ENCODE data around the gene HTR4.

HTR4 gene

DNA sequence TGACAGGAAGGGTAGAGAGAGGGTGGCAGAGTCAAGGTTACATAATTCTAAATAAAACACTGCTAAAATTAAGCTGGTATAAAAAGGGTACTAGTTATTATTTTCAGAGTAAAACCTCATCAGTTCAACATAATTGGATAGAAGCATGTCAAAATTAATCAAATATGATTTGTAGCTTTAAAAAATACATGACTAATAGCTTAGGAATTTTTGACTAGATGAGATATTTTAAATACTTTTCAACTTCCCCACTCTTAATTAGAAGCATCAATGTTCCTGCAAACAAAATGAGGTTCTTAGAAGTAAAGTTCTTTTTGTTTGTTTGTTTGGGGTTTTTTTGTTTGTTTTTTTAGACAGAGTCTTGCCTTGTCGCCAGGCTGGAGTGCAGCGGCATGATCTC, 29.1 kb downstream of the HTR4 start:
- peaks cover 12% of the 10 kb centered on the region for H3K27me3 ChIP-seq (ENCODE audit: control insufficient read depth, insufficient read depth, low read length)
- no peaks in the 10 kb centered on the region for H3K9me3 ChIP-seq (ENCODE audit: control insufficient read depth, low read length)
- no peaks in the 10 kb centered on the region for H3K36me3 ChIP-seq (ENCODE audit: control insufficient read depth, insufficient read depth, low read length)
- H3K9ac ChIP-seq (ENCODE audit: low read length): no peak overlapping the region
- no peaks in the 10 kb centered on the region for H3K4me1 ChIP-seq (ENCODE audit: control insufficient read depth, insufficient read depth, low read length)
- no peak overlapping the region for H3K4me3 ChIP-seq (ENCODE audit: low read length)

DNA sequence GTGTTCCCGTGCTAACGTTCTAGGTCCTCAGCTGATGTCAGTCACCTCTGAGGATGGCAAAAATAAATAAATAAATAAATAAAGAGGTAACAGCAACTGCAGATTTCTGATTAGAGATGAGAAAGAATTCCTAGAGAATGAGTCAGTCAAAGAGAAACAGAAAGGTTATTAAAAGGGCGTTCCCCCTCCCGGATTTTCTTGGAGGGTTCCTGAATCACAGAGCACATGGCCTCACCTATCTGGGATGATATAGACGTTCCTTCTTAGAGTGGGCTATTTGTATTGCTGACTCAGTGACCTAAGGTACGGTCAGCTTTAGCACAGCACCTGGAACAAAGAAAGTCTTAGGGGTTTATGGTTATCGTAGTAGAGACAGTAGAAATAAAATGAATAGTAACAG, 30.6 kb downstream of the HTR4 start:
- no peak overlapping the region for H3K4me3 ChIP-seq (ENCODE audit: low read length)
- no peak overlapping the region for H3K9ac ChIP-seq (ENCODE audit: low read length)
- H3K27me3 ChIP-seq (ENCODE audit: control insufficient read depth, insufficient read depth, low read length): peaks cover 9% of the 10 kb centered on the region
- no peaks in the 10 kb centered on the region for H3K4me1 ChIP-seq (ENCODE audit: control insufficient read depth, insufficient read depth, low read length)
- H3K36me3 ChIP-seq (ENCODE audit: control insufficient read depth, insufficient read depth, low read length): no peaks in the 10 kb centered on the region
- no peaks in the 10 kb centered on the region for H3K9me3 ChIP-seq (ENCODE audit: control insufficient read depth, low read length)

DNA sequence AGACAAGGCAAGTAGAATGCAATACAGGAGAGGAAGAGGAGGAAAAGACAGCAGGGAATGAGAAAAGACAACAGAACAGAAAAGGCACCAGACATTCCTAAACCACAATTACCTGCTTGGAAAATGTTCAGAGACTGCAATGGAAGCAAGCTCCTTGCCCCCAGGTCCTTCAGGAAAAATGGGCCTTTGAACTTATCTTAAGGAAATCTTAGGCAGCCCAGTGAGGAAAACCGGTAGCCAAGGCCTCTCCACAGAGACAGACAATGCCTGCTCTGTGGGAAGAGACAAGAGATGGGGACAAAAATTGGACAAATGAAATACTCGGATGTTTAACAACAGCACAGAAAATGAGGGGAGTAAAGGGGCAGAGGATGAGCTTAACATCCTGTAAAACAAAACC, 31.2 kb downstream of the HTR4 start:
- no peaks in the 10 kb centered on the region for H3K4me1 ChIP-seq (ENCODE audit: control insufficient read depth, insufficient read depth, low read length)
- no peaks in the 10 kb centered on the region for H3K36me3 ChIP-seq (ENCODE audit: control insufficient read depth, insufficient read depth, low read length)
- H3K9ac ChIP-seq (ENCODE audit: low read length): no peak overlapping the region
- H3K27me3 ChIP-seq (ENCODE audit: control insufficient read depth, insufficient read depth, low read length): peaks cover 9% of the 10 kb centered on the region
- H3K4me3 ChIP-seq (ENCODE audit: low read length): no peak overlapping the region
- no peaks in the 10 kb centered on the region for H3K9me3 ChIP-seq (ENCODE audit: control insufficient read depth, low read length)

DNA sequence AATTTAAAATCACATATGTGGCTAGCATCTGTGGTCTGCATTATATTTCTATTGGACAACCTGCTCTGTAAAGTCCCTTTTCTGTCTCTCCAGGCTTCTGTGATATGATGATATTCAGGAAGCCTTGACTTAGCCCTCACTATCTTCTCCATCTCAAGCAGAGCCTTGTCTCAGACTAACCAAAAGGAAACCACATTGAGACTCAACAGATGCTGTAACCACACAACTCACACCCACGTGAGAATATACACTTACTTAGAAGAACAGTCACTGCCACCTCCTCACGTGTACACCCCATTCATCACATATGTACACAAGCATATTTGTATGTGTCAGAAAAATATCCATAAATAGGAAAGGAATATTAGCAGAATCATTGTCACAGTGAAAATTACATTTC, 33.6 kb downstream of the HTR4 start:
- no peak overlapping the region for H3K9ac ChIP-seq (ENCODE audit: low read length)
- H3K4me3 ChIP-seq (ENCODE audit: low read length): no peak overlapping the region
- no peaks in the 10 kb centered on the region for H3K9me3 ChIP-seq (ENCODE audit: control insufficient read depth, low read length)
- no peaks in the 10 kb centered on the region for H3K4me1 ChIP-seq (ENCODE audit: control insufficient read depth, insufficient read depth, low read length)
- no peaks in the 10 kb centered on the region for H3K36me3 ChIP-seq (ENCODE audit: control insufficient read depth, insufficient read depth, low read length)
- peaks cover 9% of the 10 kb centered on the region for H3K27me3 ChIP-seq (ENCODE audit: control insufficient read depth, insufficient read depth, low read length)

DNA sequence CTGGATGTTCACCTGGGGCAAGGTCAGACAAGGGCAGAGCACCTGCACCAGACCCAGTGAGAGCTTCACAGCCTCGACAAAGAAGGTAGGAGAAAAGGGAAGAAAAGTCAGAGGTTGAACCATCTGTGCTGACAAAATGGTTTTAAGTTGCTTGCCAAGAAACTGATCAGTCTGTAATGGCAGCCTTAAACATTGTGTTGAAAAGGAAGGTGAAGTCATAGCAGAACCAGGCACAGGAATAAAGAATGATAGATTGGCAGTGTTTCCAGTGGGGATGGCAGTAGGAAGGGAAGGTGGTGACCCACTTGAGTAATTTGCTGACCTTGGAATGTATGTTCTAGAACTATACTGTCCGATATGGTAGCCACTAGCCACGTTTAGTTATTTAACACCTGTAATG, 34.2 kb downstream of the HTR4 start:
- H3K9me3 ChIP-seq (ENCODE audit: control insufficient read depth, low read length): no peaks in the 10 kb centered on the region
- H3K4me1 ChIP-seq (ENCODE audit: control insufficient read depth, insufficient read depth, low read length): no peaks in the 10 kb centered on the region
- no peaks in the 10 kb centered on the region for H3K36me3 ChIP-seq (ENCODE audit: control insufficient read depth, insufficient read depth, low read length)
- peaks cover 9% of the 10 kb centered on the region for H3K27me3 ChIP-seq (ENCODE audit: control insufficient read depth, insufficient read depth, low read length)
- H3K9ac ChIP-seq (ENCODE audit: low read length): no peak overlapping the region
- no peak overlapping the region for H3K4me3 ChIP-seq (ENCODE audit: low read length)

DNA sequence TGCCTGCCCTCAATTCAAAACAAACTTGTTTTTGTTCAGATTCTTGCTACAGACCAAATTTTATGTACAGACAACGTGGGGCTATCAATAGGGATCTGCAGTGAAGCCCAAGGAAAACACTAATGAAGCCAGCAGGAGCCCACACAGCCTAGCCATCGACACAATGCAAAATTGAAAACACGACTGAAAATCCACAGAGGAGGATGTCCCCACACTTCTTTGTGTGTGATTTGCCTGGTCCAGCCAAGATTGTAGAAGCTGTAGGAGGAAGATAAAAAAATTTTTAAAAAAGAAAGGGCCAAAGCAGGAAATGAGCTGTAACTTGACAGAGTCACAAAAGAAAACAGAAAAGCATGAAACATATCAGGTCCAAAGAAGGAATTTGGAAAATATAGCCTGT, 34.8 kb downstream of the HTR4 start:
- Histone ChIP-seq H3K9ac (ENCODE audit: low read length) (no peak overlapping the region), H3K9me3 (ENCODE audit: control insufficient read depth, low read length) (no peaks in the 10 kb centered on the region), H3K4me3 (ENCODE audit: low read length) (no peak overlapping the region), H3K36me3 (ENCODE audit: control insufficient read depth, insufficient read depth, low read length) (no peaks in the 10 kb centered on the region), H3K4me1 (ENCODE audit: control insufficient read depth, insufficient read depth, low read length) (no peaks in the 10 kb centered on the region), H3K27me3 (ENCODE audit: control insufficient read depth, insufficient read depth, low read length) (peaks cover 9% of the 10 kb centered on the region)

DNA sequence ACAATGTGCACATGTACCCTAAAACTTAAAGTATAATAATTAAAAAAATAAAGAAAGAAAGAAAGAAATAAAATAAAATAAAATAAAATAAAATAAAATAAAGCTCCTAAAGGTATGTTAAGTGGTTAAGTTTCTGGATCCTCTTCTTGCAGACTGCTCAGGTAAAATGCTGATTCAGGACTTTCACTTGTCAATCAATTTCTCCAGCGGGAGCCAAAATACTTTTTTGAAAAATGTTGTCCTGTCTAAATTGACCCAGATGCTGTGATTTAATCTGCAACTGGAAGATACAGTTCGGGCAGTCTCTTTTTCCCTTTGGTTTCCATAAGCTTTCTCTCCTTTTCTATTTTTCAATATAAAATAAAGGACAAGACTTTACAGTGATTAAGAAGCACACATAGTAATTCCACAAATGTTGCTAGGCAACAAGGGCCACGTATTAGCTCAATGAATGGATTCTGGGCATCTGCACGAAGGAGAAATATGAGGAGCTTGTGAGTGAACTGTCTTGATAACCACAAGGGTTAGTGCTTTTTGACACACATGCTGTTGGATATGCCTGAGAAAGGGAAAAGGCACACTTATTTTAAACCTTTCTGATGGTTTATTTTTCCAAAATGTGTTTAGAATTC, 38.6 kb downstream of the HTR4 start:
- H3K4me3 ChIP-seq (ENCODE audit: low read length): no peak overlapping the region
- peaks cover 4% of the 10 kb centered on the region for H3K27me3 ChIP-seq (ENCODE audit: control insufficient read depth, insufficient read depth, low read length)
- no peaks in the 10 kb centered on the region for H3K36me3 ChIP-seq (ENCODE audit: control insufficient read depth, insufficient read depth, low read length)
- H3K9me3 ChIP-seq (ENCODE audit: control insufficient read depth, low read length): no peaks in the 10 kb centered on the region
- no peaks in the 10 kb centered on the region for H3K4me1 ChIP-seq (ENCODE audit: control insufficient read depth, insufficient read depth, low read length)
- H3K9ac ChIP-seq (ENCODE audit: low read length): no peak overlapping the region

DNA sequence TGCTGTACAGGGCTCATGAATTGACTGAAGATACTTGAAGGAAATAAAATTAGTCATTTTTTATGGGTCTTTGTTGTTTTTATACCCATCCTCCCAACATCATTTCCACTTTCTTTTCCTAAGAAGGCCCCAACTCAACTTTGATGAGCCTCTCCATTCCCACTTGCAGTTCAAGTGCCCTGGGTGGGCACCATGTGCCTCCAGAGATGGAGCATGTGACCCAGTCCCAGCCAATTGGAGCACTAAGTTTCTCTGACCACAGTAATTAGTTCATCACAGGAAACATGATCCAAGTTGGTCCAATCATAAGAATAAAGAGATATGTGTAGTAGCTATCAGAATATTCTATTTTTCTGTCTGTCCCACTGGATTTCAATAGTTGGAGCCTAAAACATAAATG, 46.9 kb downstream of the HTR4 start:
- Histone ChIP-seq H3K36me3 (ENCODE audit: control insufficient read depth, insufficient read depth, low read length) (no peaks in the 10 kb centered on the region), H3K4me3 (ENCODE audit: low read length) (no peak overlapping the region), H3K27me3 (ENCODE audit: control insufficient read depth, insufficient read depth, low read length) (no peaks in the 10 kb centered on the region), H3K9ac (ENCODE audit: low read length) (no peak overlapping the region), H3K9me3 (ENCODE audit: control insufficient read depth, low read length) (no peaks in the 10 kb centered on the region), H3K4me1 (ENCODE audit: control insufficient read depth, insufficient read depth, low read length) (no peaks in the 10 kb centered on the region)

DNA sequence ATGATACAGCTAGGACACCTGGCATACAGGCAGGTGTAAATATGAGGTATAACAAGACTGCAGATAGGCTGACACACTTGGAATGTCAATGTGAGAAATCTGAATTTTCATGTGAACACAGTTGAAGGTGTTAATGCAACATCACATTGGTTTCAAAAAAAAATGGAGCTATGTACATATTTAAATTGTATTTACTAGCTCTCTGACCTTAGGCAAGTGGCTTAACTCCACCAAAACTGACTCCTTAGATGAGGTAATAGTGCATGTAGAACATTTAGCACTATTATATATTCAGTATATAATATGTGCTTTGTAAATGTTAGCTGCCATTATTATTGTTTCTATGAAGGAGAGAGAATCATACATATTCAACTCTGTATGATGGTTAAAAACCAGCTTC, 48.0 kb downstream of the HTR4 start:
- Histone ChIP-seq H3K9ac (ENCODE audit: low read length) (no peak overlapping the region), H3K9me3 (ENCODE audit: control insufficient read depth, low read length) (no peaks in the 10 kb centered on the region), H3K4me1 (ENCODE audit: control insufficient read depth, insufficient read depth, low read length) (no peaks in the 10 kb centered on the region), H3K27me3 (ENCODE audit: control insufficient read depth, insufficient read depth, low read length) (no peaks in the 10 kb centered on the region), H3K36me3 (ENCODE audit: control insufficient read depth, insufficient read depth, low read length) (no peaks in the 10 kb centered on the region), H3K4me3 (ENCODE audit: low read length) (no peak overlapping the region)

DNA sequence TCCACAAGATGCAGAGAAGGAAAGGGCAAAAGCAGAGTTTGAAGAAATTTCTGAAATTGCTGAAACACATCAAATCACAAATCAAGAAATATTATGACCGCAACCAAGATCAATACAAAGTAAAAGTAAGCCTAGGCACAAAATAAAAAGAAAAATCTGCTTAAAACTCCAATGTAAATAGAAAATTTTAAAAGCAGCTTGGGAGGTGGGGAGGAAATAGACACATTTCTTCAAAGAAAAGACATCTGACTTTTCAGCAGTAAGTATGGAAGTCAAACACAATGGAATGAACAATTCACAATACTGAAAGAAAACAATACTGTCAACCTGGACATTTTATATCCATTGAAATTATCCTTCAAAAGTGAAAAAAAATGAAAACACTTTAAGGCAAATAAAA, 55.1 kb downstream of the HTR4 start:
- Histone ChIP-seq H3K27me3 (ENCODE audit: control insufficient read depth, insufficient read depth, low read length) (no peaks in the 10 kb centered on the region), H3K9me3 (ENCODE audit: control insufficient read depth, low read length) (no peaks in the 10 kb centered on the region), H3K9ac (ENCODE audit: low read length) (no peak overlapping the region), H3K36me3 (ENCODE audit: control insufficient read depth, insufficient read depth, low read length) (no peaks in the 10 kb centered on the region), H3K4me3 (ENCODE audit: low read length) (no peak overlapping the region), H3K4me1 (ENCODE audit: control insufficient read depth, insufficient read depth, low read length) (no peaks in the 10 kb centered on the region)

DNA sequence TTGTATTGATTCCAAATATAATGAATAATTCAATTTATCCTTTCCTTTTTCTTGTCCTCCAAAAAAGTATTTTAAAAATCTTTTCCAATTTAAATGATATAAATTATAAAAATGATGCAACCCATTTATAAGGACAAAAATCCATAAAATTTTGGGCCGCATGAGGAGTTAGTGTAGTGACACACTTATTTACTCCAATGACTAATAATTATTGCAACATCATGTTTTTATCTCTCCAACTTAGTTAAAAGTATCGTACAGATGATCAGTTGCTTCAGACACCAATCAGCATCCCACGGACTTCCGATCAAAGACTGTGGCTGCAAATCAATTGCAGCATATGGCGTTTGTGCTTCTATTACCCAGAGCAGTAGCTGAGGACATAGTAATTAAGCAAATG, 58.6 kb downstream of the HTR4 start:
- Histone ChIP-seq H3K4me3 (ENCODE audit: low read length) (no peak overlapping the region), H3K4me1 (ENCODE audit: control insufficient read depth, insufficient read depth, low read length) (no peaks in the 10 kb centered on the region), H3K9ac (ENCODE audit: low read length) (no peak overlapping the region), H3K36me3 (ENCODE audit: control insufficient read depth, insufficient read depth, low read length) (no peaks in the 10 kb centered on the region), H3K9me3 (ENCODE audit: control insufficient read depth, low read length) (no peaks in the 10 kb centered on the region), H3K27me3 (ENCODE audit: control insufficient read depth, insufficient read depth, low read length) (no peaks in the 10 kb centered on the region)

DNA sequence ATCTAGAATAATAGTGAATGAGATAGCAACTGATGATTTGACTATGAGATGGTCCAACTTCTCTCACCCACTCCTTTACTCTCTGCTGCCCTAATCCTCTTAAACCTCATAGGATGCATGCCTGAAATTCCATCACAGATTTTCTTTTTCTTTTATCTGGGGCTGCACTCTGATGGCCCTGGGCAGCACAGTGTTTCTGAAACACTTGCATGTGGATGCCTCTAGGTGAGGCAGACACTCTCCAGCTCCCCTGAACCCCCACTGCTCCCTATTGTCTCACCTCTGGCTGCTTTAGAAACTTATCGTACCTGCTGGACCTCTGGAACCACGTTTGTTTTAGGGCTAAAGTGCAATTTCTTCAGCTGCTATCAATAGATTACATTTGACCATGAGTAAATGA, 67.5 kb downstream of the HTR4 start:
- Histone ChIP-seq H3K9ac (ENCODE audit: low read length) (no peak overlapping the region), H3K4me1 (ENCODE audit: control insufficient read depth, insufficient read depth, low read length) (no peaks in the 10 kb centered on the region)

DNA sequence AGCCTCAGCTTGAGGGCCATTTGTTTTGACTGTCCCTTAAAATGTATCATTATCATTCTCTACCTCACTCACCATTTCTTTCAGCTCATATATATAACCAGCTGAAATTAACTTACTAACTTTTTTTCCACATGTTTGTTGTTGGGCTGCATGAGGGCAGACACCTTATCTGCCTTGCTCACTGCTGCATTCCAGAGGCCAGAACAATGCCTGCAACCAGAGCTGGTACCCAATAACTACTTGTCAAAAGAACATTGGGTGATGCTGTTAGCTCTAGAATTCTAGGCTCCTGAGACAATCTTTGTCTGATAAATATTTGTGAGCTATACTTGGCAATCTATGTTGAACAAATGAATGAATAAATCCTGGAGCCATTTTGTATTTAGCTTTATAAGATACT, 68.3 kb downstream of the HTR4 start:
- Histone ChIP-seq H3K9me3 (ENCODE audit: control insufficient read depth, low read length) (no peaks in the 10 kb centered on the region), H3K27me3 (ENCODE audit: control insufficient read depth, insufficient read depth, low read length) (no peaks in the 10 kb centered on the region), H3K9ac (ENCODE audit: low read length) (no peak overlapping the region), H3K36me3 (ENCODE audit: control insufficient read depth, insufficient read depth, low read length) (no peaks in the 10 kb centered on the region), H3K4me3 (ENCODE audit: low read length) (no peak overlapping the region), H3K4me1 (ENCODE audit: control insufficient read depth, insufficient read depth, low read length) (no peaks in the 10 kb centered on the region)

More for the DNA sequence above, 67.5 kb downstream of the HTR4 start:
- H3K9me3 ChIP-seq (ENCODE audit: control insufficient read depth, low read length): no peaks in the 10 kb centered on the region
- no peaks in the 10 kb centered on the region for H3K27me3 ChIP-seq (ENCODE audit: control insufficient read depth, insufficient read depth, low read length)
- no peaks in the 10 kb centered on the region for H3K36me3 ChIP-seq (ENCODE audit: control insufficient read depth, insufficient read depth, low read length)
- H3K4me3 ChIP-seq (ENCODE audit: low read length): no peak overlapping the region

All from mucosa of stomach (tissue), 1 donor.